GM21447 (cell line): ENCODE results near the gene CEP95.

ENCODE experiments used
- ATAC-seq: cut with Tn5 transposase; IDR thresholded peaks from one replicate; pipeline ENCODE4 v1.9.1; 2021; ENCODE audit not compliant: unreplicated experiment

The CEP95 gene

GRCh38 chr17:64509179-64509578 lies 2.4 kb downstream of the CEP95 start:
- ATAC-seq = no peak

GRCh38 chr17:64515419-64515818 lies 8.6 kb downstream of the CEP95 start:
- ATAC-seq = no peak

DNA sequence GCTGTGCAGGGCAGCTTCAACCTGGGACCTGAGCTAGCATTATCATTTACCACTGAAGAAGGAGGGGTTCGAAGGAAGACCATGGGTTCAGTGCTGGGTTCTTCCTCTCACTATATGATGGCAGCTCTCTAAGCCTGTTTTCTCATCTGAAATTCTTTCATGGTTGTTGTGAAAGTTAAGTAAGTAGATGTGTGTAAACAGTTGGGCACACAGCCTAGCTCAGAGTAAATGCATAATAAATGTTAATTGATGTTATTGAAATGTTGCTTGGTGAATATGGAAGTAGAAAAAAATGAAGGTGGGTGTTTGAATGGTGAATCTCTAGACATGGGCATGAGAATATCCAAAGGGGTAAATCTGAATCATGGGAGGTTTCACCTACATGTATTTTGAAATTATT lies 9.1 kb downstream of the CEP95 start:
- ATAC-seq = no peak

DNA sequence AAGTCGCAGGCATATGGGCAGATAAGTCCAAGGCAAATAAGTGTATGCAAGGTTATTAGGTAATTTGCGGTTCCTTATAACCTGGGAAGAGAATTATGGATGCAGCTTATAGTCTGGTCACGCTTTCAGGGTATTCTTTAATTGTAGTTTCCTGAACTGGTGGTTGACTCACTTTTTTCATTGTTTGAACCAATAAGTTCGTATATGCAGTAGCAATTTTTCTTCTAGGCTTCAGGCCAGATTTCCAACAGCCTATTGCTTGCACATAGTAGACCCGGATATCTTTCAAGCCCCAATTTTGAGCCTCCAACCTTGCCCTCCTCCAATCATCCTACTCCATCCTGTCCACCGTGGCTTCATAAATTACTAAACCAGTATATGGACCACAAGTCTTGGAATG lies 12.8 kb downstream of the CEP95 start:
- no peak for ATAC-seq

GRCh38 chr17:64520359-64520758 lies 13.6 kb downstream of the CEP95 start:
- ATAC-seq = no peak

DNA sequence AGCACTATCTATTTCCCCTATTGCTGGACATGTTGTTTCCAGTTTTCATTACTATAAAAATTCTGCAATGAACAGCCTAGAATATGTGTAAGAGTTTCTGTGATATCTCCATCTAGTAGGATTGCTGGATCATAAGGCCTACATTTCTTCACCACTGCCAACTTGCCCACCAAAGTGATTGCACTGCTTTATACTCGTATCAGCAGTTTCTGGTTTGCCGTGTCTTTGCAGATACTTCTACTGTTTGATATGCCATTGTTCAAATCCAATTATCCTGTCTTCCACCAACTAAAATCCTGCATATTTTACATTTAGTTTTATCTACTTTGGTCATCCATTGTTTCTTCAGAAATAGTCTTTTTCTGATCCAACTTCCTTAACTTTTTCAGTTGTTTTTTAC lies 21.1 kb downstream of the CEP95 start:
- ATAC-seq = no peak

- ATAC-seq = no peak
Observed at GRCh38 chr17:64529221-64529620, 22.4 kb downstream of the CEP95 start.

DNA sequence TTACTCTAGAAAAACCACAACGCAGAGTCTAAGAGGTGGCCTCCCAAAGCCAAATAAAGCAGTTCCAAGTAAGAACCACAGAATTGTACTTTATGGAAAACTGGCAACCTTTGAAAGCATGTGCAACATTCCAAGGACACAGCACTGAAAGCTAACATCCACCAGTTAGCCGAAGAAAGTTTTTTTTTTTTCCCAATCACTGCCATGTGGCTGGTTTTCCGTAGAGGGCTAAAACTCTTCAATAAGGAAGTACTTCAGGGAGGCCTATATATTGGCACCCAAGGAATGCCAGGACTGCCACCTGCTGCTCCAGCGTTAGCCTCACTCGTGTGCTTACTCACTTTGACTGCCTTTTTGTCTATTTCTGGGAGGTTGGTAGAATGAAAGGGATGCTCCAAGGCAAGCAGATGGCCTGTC lies 25.2 kb downstream of the CEP95 start:
- ATAC-seq = no peak

- no peak for ATAC-seq
Observed at GRCh38 chr17:64532409-64532808, 25.6 kb downstream of the CEP95 start.

DNA sequence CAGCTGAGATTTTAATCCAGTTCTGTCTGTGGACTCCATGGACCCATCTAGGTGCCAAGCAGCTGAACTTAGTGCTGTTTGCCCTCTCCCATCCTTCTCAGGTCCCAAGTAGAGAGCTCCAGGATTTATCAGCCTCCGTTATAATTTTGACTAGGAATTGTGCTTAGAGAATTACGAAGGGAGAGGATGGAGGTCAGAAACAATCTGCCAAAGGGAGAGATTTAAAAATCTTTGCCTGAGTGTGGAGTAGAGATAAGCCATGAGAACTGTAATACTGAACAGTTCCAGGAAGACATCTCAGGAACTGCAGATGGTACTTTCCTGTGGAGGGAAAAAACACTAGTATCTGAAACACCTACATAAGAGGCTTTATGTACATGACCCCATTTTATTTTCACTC lies 27.0 kb downstream of the CEP95 start:
- ATAC-seq = no peak

DNA sequence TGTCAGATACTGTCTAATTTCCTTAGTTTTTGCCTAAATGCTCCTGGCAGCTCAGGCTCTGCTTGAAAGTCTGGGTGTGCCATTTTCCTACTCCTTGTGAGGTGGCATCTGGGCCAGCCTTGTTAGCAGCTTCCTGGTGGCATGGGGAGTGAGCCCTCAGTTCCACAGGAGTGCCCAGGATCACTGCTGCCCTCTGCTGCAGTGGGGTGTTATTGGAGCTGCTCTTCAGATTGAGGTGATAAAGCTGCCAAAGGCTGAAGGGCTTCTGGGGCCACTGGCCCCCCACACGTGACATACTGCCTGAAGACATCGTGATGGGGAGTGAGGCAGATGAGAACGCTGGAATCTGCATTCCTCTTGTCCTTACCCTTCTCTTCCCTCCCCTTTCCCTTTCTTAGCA lies 27.4 kb downstream of the CEP95 start:
- no peak for ATAC-seq

DNA sequence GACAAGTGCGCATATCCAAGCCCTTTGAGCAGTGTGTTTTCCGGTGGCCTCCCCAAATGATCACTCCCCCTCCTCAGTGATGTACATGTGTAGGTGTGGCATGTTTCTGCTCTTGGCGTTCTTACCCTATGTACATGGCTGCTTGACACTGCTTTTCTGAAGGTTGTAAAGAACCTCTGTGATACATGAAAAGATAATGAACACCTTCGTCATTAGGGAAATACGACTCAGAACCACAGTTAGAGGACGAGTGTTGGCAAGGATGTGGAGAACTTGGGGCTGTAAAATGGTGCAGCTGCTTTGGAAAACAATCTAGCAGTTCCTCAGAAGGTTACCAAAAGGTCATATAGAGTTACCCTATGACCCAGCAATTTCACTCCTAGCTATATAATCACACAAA lies 28.6 kb downstream of the CEP95 start:
- ATAC-seq = no peak

DNA sequence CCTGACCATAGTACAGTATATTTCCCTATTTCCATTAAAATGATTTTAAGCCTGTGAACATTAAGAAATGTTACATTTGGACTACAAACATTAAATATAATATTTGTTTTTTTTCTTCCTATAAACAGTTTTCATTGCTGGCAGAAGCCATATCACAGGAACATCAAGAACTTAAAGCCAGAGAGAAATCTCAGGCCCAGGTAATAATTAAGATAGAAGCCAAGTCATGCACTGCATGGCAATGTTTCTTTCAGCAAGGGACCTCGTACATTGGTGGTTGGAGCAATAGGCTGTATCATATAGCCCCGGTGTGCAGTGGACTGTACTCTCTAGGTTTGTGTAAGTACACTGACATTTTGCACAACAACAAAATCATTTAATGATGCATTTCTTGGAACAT lies 30.1 kb downstream of the CEP95 start:
- no peak for ATAC-seq

- no peak for ATAC-seq
Observed at GRCh38 chr17:64537488-64537887, 30.7 kb downstream of the CEP95 start.

DNA sequence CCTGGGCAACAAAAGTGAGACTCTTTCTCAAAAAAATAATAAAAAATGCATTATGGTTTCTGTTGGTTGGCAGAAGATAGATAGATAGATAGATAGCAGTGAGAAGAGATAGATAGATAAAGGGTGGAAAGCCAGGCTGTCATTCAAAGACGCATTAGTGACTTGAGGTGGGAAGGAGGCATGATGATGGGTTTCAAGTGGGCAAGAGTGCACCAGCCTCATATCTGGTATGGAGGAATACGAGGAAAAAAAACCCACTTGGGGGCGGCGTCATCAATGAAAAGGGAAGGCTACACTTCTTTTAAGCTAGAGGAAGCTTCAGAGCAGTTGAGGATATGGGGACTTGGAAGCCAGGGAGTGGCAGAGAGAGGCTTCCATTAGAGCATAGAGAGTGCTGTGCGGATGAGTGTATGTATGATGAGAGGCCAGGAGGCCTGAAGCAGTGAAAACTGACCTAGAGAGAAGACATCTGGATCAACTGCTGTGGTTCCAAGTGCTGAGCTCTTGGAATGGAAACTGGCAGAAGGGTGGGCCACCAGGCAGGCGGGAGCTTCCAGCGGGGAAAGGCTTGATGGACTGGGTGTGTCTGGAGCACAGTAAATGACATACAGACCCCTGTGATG lies 31.8 kb downstream of the CEP95 start:
- no peak for ATAC-seq

DNA sequence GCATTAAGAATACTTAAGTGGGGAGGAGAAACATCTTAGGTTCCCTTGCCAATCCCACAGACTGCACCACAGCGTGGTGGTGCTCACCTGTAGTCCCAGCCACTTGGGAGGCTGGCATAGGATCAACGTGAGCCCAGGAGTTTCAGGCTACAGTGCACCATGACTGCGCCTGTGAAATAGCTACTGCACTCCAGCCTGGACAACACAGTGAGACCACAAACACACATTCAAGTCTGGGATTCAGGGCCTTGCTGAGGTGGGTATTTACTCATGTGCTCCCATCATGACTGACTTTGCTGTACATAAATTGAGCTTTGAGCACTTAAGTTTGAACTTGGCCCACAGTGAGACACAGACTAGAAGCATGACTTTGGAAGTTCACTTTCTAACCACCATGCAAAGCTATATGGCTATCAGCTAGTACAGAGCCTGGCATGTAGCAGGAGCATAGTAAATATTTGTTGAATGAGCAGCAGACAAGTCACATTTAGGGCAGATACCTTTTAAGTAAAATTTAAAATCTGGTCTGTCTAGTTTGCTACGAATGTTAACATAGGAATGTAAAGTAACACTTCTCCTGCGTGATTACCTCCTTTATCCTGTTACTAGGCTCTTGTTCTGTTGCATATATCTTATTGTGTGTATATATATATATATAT lies 33.5 kb downstream of the CEP95 start:
- ATAC-seq = no peak

- no peak for ATAC-seq
Observed at GRCh38 chr17:64544742-64545141, 38.0 kb downstream of the CEP95 start.

- ATAC-seq = no peak
Observed at GRCh38 chr17:64546716-64547115, 39.9 kb downstream of the CEP95 start.

DNA sequence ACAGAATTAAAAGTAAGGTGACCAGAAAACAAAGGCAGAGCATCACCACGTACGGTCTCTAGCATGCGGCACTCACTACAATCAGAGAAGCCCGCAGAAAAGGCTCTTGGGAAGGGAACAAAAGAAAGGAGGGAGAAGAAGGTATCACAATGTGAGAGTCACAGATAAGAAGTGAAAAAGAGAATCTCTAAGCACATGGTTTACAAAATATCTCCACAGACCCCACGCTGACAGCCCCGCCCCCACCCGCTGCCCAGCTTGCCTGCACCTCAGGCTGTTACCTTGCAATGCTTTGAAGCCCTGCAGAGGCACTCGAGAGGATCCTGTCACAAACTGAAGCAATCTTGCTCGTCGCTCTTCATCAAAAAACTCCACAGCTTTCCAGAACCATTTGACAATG lies 40.5 kb downstream of the CEP95 start:
- ATAC-seq = no peak

GRCh38 chr17:64551461-64551860 lies 44.7 kb downstream of the CEP95 start:
- ATAC-seq = no peak

DNA sequence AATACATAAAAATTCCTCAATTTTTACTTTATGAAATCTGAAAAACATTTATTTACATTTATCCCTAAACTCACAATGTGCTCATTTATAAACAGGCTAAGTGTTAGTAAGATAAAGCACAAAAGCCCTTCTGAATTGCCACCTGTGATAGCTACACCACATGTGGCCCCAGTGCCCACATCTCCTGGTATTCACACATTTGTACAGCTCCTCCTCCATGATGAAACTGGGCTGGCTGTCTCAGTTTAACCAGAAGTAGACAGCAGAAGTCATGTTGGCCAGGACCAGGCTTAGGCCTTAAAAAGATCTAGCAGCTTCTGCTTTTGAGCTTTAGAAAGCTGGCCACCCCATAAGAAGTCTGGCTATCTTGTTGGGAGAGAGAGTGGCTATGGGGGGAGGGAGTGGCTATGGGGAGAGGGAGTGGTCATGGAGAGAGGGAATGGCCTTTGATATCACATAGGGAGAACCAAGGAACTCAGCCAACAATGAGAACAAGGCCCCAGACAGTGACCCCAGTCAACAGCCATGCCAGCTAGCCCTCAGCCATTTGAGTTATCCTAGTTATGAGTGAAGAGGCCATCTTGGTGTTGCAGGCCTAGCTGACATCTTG lies 47.4 kb downstream of the CEP95 start:
- no peak for ATAC-seq

GRCh38 chr17:64555281-64555680 lies 48.5 kb downstream of the CEP95 start:
- ATAC-seq = no peak

- ATAC-seq = no peak
Observed at GRCh38 chr17:64564098-64564497, 57.3 kb downstream of the CEP95 start.
